GM23248 (cell line): ENCODE measurements around the gene PLCXD1. TPM values are rescaled to one million over a fixed set of nuclear protein-coding genes. Genes with fewer than 3 reads are reported as not detected.
"Not testable (repeated sequence)": the region's sequence is repeated elsewhere in the genome, so short reads cannot be mapped to it uniquely, and the experiment has no call there.

Source experiments
- DNase-seq: peaks from one replicate; pipeline ENCODE4 v3.0.0-alpha.2; 2015
- H2AFZ ChIP-seq: fragments of 200-600 bp; sonication (generic); 2 replicates; pipeline ENCODE4 v1.6.1; 2016; ENCODE audit warnings: antibody characterized with exemption
- H3F3A ChIP-seq: fragments of 200-600 bp; sonication (generic); 2 replicates; pipeline ENCODE4 v1.6.1; 2016; ENCODE audit warnings: mild to moderate bottlenecking, antibody characterized with exemption, mixed run types; ENCODE audit not compliant: insufficient read depth
- H3K27ac ChIP-seq: fragments of 200-600 bp; sonication (generic); 2 replicates; pipeline ENCODE4 v1.5.1; 2016; ENCODE audit warnings: mild to moderate bottlenecking
- H3K27me3 ChIP-seq: fragments of 200-600 bp; sonication (generic); replicated peaks from 2 replicates; pipeline ENCODE4 v1.6.1; 2016; ENCODE audit warnings: mild to moderate bottlenecking; ENCODE audit not compliant: insufficient read depth
- H3K36me3 ChIP-seq: fragments of 200-600 bp; sonication (generic); 2 replicates; pipeline ENCODE4 v1.6.1; 2016; ENCODE audit warnings: low read depth, mild to moderate bottlenecking
- H3K4me1 ChIP-seq: fragments of 200-600 bp; sonication (generic); 2 replicates; pipeline ENCODE4 v1.6.1; 2016; ENCODE audit warnings: mild to moderate bottlenecking; ENCODE audit not compliant: insufficient read depth
- H3K4me2 ChIP-seq: fragments of 200-600 bp; sonication (generic); one replicate; pipeline ENCODE4 v1.6.1; 2016; ENCODE audit warnings: mild to moderate bottlenecking; ENCODE audit not compliant: unreplicated experiment
- H3K4me3 ChIP-seq: fragments of 200-600 bp; sonication (generic); 2 replicates; pipeline ENCODE4 v1.5.1; 2016; ENCODE audit warnings: mild to moderate bottlenecking
- H3K79me2 ChIP-seq: fragments of 200-600 bp; sonication (generic); 2 replicates; pipeline ENCODE4 v1.6.1; 2016; ENCODE audit warnings: mild to moderate bottlenecking; ENCODE audit not compliant: insufficient read depth
- H3K9ac ChIP-seq: fragments of 200-600 bp; sonication (generic); 2 replicates; pipeline ENCODE4 v1.6.1; 2016; ENCODE audit warnings: mild to moderate bottlenecking
- H3K9me2 ChIP-seq: fragments of 200-600 bp; sonication (generic); 2 replicates; pipeline ENCODE4 v1.6.1; 2016; ENCODE audit warnings: mixed run types, mild to moderate bottlenecking, moderate library complexity; ENCODE audit not compliant: insufficient read depth
- H3K9me3 ChIP-seq: fragments of 200-600 bp; sonication (generic); one replicate; pipeline ENCODE4 v1.6.1; 2017; ENCODE audit warnings: low read depth
- H4K20me1 ChIP-seq: fragments of 200-600 bp; sonication (generic); 2 replicates; pipeline ENCODE4 v1.6.0; 2016; ENCODE audit not compliant: insufficient read depth
- EZH2 ChIP-seq: fragments of 200-600 bp; sonication (generic); IDR thresholded peaks from 2 replicates; pipeline ENCODE4 v1.6.1; 2018; ENCODE audit warnings: antibody characterized with exemption, mild to moderate bottlenecking; ENCODE audit not compliant: insufficient read depth, poor library complexity, severe bottlenecking
- EZH2phosphoT487 ChIP-seq: fragments of 200-600 bp; sonication (generic); IDR thresholded peaks from 2 replicates; pipeline ENCODE4 v1.6.1; 2018; ENCODE audit warnings: antibody characterized with exemption, moderate library complexity, mild to moderate bottlenecking, low read depth; ENCODE audit not compliant: insufficient read depth
- WGBS, 2 experiments: methylation state at CpG; one replicate each; pipeline ENCODE4 v1.1.6; 2015 to 2017; ENCODE audit warnings: low lambda C conversion rate in 2 of 2, low coverage in 1 of 2; ENCODE audit errors: missing lambda C conversion rate in 2 of 2; 5-methylcytosine and 5-hydroxymethylcytosine counted together
- in situ Hi-C: fragments of 300-500 bp; cut with MboI; formaldehyde crosslinking; loops from 2 replicates; pipeline ENCODE4 v1.15.0; 2020
- polyA plus RNA-seq: library from polyadenylated mRNA; unstranded; fragments of >200 nt; fragmentation: Nextera tagmentation; extraction: Ambion mirVana; gene quantifications from 2 replicates; pipeline ENCODE4 v1.2.1, GENCODE V29; 2016
- total RNA-seq: library from RNA; depleted of rRNA; stranded (reverse); fragments of >200 nt; shearing (Covaris generic); gene quantifications from 2 replicates; pipeline ENCODE4 v1.2.3, GENCODE V29; 2014

PLCXD1 gene
- total and polyA plus RNA-seq, 2 experiments from 2014 or later, result 3.3 to 4.3 TPM

GRCh38 chrX:298993-299392 lies 17.8 kb downstream of the PLCXD1 start:
- DNase-seq, result no peak
- no peaks in the 10 kb centered on the region for H4K20me1 ChIP-seq
- H3K27ac ChIP-seq, result no peak overlapping the region
- no peak overlapping the region for H3K9ac ChIP-seq
- no peaks in the 10 kb centered on the region for H3K27me3 ChIP-seq
- 98 to 100% methylated on average over 33 to 36 of the region's 36 CpGs for WGBS, 2 experiments
- no peak overlapping the region for H2AFZ ChIP-seq
- H3K4me3 ChIP-seq, result no peak overlapping the region
- in situ Hi-C loops, result no loop called here
- no peaks in the 10 kb centered on the region for H3K9me2 ChIP-seq
- TF ChIP-seq EZH2 (no peak), EZH2phosphoT487 (no peak)
- no peak overlapping the region for H3K4me2 ChIP-seq
- H3K79me2 ChIP-seq, result no peaks in the 10 kb centered on the region
- no peaks in the 10 kb centered on the region for H3F3A ChIP-seq
- H3K9me3 ChIP-seq, result no peaks in the 10 kb centered on the region
- H3K4me1 ChIP-seq, result no peaks in the 10 kb centered on the region
- H3K36me3 ChIP-seq, result peaks cover 6% of the 10 kb centered on the region; the same call in 1 of the 2 replicates

GRCh38 chrX:300334-300733 lies 19.2 kb downstream of the PLCXD1 start:
- 93 to 95% methylated on average over 8 of the region's 8 CpGs for WGBS, 2 experiments
- Histone ChIP-seq H2AFZ (no peak overlapping the region), H3K4me2 (no peak overlapping the region), H4K20me1 (no peaks in the 10 kb centered on the region), H3K9ac (no peak overlapping the region), H3K9me3 (no peaks in the 10 kb centered on the region), H3K27ac (no peak overlapping the region), H3K4me1 (no peaks in the 10 kb centered on the region), H3K36me3 (peaks cover 6% of the 10 kb centered on the region; the same call in 1 of the 2 replicates), H3K9me2 (no peaks in the 10 kb centered on the region), H3K27me3 (no peaks in the 10 kb centered on the region), H3K79me2 (no peaks in the 10 kb centered on the region), H3F3A (no peaks in the 10 kb centered on the region), H3K4me3 (no peak overlapping the region)
- in situ Hi-C loops, result no loop called here
- no peak for TF ChIP-seq EZH2
- no peak for TF ChIP-seq EZH2phosphoT487
- no peak for DNase-seq

GRCh38 chrX:302975-303374 lies 21.8 kb downstream of the PLCXD1 start:
- H3K4me1 ChIP-seq, result no peaks in the 10 kb centered on the region
- no peak overlapping the region for H3K9ac ChIP-seq
- 94 to 95% methylated on average over 19 of the region's 19 CpGs for WGBS, 2 experiments
- TF ChIP-seq EZH2 (no peak), EZH2phosphoT487 (no peak)
- no peak overlapping the region for H2AFZ ChIP-seq
- DNase-seq, result peak; percentile 16
- in situ Hi-C loops, result no loop called here
- H3K9me2 ChIP-seq, result no peaks in the 10 kb centered on the region
- H3K36me3 ChIP-seq, result peaks cover 24% of the 10 kb centered on the region
- H3K79me2 ChIP-seq, result no peaks in the 10 kb centered on the region
- H3F3A ChIP-seq, result peaks cover 10% of the 10 kb centered on the region; the same call in 1 of the 2 replicates
- no peaks in the 10 kb centered on the region for H3K27me3 ChIP-seq
- no peaks in the 10 kb centered on the region for H3K9me3 ChIP-seq
- no peak overlapping the region for H3K27ac ChIP-seq
- no peak overlapping the region for H3K4me3 ChIP-seq
- H4K20me1 ChIP-seq, result no peaks in the 10 kb centered on the region
- H3K4me2 ChIP-seq, result no peak overlapping the region

- H3K9ac ChIP-seq, H2AFZ ChIP-seq, H3K9me3 ChIP-seq, H3K4me3 ChIP-seq, H3K4me1 ChIP-seq, H3K4me2 ChIP-seq, H3K27me3 ChIP-seq, H3K79me2 ChIP-seq, H3K27ac ChIP-seq, DNase-seq, in situ Hi-C loops, H4K20me1 ChIP-seq, H3K9me2 ChIP-seq: not testable (repeated sequence)
- 96 to 98% methylated on average over 12 of the region's 12 CpGs for WGBS, 2 experiments
- Histone ChIP-seq H3F3A (peaks cover 10% of the 10 kb centered on the region; the same call in 1 of the 2 replicates), H3K36me3 (peaks cover 28% of the 10 kb centered on the region)
Measured at GRCh38 chrX:305781-306613, 24.8 kb downstream of the PLCXD1 start.

- H3K4me2 ChIP-seq, H3K9ac ChIP-seq, H3K27me3 ChIP-seq, in situ Hi-C loops, H4K20me1 ChIP-seq, H2AFZ ChIP-seq, H3K4me1 ChIP-seq, DNase-seq, H3K9me2 ChIP-seq, H3K27ac ChIP-seq, H3K79me2 ChIP-seq, H3K9me3 ChIP-seq, H3K4me3 ChIP-seq: not testable (repeated sequence)
- peaks cover 10% of the 10 kb centered on the region; the same call in 1 of the 2 replicates for H3F3A ChIP-seq
- peaks cover 28% of the 10 kb centered on the region for H3K36me3 ChIP-seq
- WGBS, 2 experiments, result 96 to 97% methylated on average over 3 of the region's 3 CpGs
Measured at GRCh38 chrX:306614-307251, 25.6 kb downstream of the PLCXD1 start.
